SU-DHL-6 (cell line): ENCODE results near the gene MRPS27.

Source experiments
- H2AFZ ChIP-seq: fragments of 200-600 bp; sonication (generic); 2 replicates; pipeline ENCODE4 v1.6.1; 2014; ENCODE audit warnings: low read depth, mild to moderate bottlenecking, moderate library complexity, mixed read lengths, antibody characterized with exemption, low read length; ENCODE audit not compliant: severe bottlenecking
- H3F3A ChIP-seq: fragments of 200-600 bp; shearing (Covaris generic); 2 replicates; pipeline ENCODE4 v1.6.0; 2016; ENCODE audit warnings: antibody characterized with exemption, mild to moderate bottlenecking; ENCODE audit not compliant: insufficient read depth
- H3K27ac ChIP-seq: fragments of 200-600 bp; sonication (generic); 2 replicates; pipeline ENCODE4 v1.5.1; 2016; ENCODE audit warnings: low read depth, mild to moderate bottlenecking, low read length, moderate library complexity, mixed read lengths
- H3K27me3 ChIP-seq: fragments of 200-600 bp; sonication (generic), shearing (Covaris generic); 2 replicates; pipeline ENCODE4 v1.6.0; 2014; ENCODE audit warnings: mild to moderate bottlenecking, low read length
- H3K36me3 ChIP-seq: fragments of 200-600 bp; sonication (generic); 2 replicates; pipeline ENCODE4 v1.6.1; 2014; ENCODE audit warnings: mild to moderate bottlenecking, low read length, mixed read lengths
- H3K4me2 ChIP-seq: fragments of 300-600, 200-600 bp; shearing (Covaris generic), sonication (generic); 2 replicates; pipeline ENCODE4 v1.6.0; 2014; ENCODE audit warnings: low read length, low read depth, mild to moderate bottlenecking; ENCODE audit not compliant: poor library complexity, severe bottlenecking
- H3K4me3 ChIP-seq: fragments of 200-600 bp; sonication (generic); 2 replicates; pipeline ENCODE4 v1.5.1; 2014; ENCODE audit warnings: antibody characterized with exemption, low read length, mild to moderate bottlenecking, mixed read lengths; ENCODE audit not compliant: insufficient read depth, poor library complexity, severe bottlenecking
- H3K79me2 ChIP-seq: fragments of 200-600 bp; sonication (generic); 2 replicates; pipeline ENCODE4 v1.6.1; 2014; ENCODE audit warnings: mild to moderate bottlenecking, low read length, moderate library complexity; ENCODE audit not compliant: insufficient read depth
- H3K9ac ChIP-seq: fragments of 200-600 bp; sonication (generic); 2 replicates; pipeline ENCODE4 v1.7.0; 2014; ENCODE audit warnings: mild to moderate bottlenecking, low read length
- H3K9me2 ChIP-seq: fragments of 200-600 bp; sonication (generic); replicated peaks from 2 replicates; pipeline ENCODE4 v1.6.1; 2014; ENCODE audit warnings: low read length; ENCODE audit not compliant: insufficient read depth
- H3K9me3 ChIP-seq: fragments of 200-600 bp; sonication (generic); 2 replicates; pipeline ENCODE4 v1.6.1; 2014; ENCODE audit warnings: low read length, mixed read lengths; ENCODE audit not compliant: insufficient read depth
- H4K20me1 ChIP-seq: fragments of 200-600 bp; sonication (generic); 2 replicates; pipeline ENCODE4 v1.6.1; 2014; ENCODE audit warnings: low read depth, mild to moderate bottlenecking, antibody characterized with exemption, low read length, moderate library complexity, mixed read lengths
- EZH2phosphoT487 ChIP-seq: fragments of 200-600 bp; sonication (generic), shearing (Covaris generic); conservative IDR thresholded peaks from 2 replicates; pipeline ENCODE4 v1.6.1; 2018; ENCODE audit warnings: mild to moderate bottlenecking, antibody characterized with exemption, low read length, moderate library complexity, mixed read lengths
- TF ChIP-seq, protein P1 (sequence below): fragments of 200-600 bp; sonication (generic); IDR thresholded peaks from one replicate; pipeline ENCODE4 v1.5.1; 2017; ENCODE audit warnings: antibody characterized with exemption, mild to moderate bottlenecking, low read length, moderate library complexity; ENCODE audit not compliant: insufficient read depth, poor library complexity, severe bottlenecking

The MRPS27 gene

DNA sequence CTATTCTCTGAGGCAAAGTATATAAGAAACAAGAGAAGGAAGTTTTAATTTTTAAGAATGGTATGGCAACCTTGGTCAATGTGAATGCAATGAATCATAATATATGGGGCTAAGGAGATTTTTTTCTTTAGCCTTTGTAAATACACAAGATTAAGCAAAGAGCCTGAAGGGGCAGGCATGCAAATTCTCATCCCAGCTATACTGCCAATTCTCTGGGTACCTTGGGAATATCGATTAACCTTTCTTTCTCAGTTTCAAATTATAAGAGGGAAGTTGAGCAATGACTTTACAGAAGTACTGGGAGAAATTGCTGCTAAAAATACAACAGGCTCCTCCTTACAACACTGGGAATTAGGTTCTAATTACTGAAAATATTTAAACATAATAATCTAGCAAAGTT lies 97.5 kb downstream of the MRPS27 start:
- no peaks in the 10 kb centered on the region for H3K27me3 ChIP-seq
- H3F3A ChIP-seq, result no peaks in the 10 kb centered on the region
- H2AFZ ChIP-seq, result no peak overlapping the region
- H4K20me1 ChIP-seq, result no peaks in the 10 kb centered on the region
- H3K4me3 ChIP-seq, result no peak overlapping the region
- H3K27ac ChIP-seq, result no peak overlapping the region
- H3K9ac ChIP-seq, result no peak overlapping the region
- H3K9me3 ChIP-seq, result no peaks in the 10 kb centered on the region
- H3K36me3 ChIP-seq, result peaks cover 54% of the 10 kb centered on the region
- H3K4me2 ChIP-seq, result no peak overlapping the region
- H3K9me2 ChIP-seq, result no peaks in the 10 kb centered on the region
- TF ChIP-seq, protein P1, sequence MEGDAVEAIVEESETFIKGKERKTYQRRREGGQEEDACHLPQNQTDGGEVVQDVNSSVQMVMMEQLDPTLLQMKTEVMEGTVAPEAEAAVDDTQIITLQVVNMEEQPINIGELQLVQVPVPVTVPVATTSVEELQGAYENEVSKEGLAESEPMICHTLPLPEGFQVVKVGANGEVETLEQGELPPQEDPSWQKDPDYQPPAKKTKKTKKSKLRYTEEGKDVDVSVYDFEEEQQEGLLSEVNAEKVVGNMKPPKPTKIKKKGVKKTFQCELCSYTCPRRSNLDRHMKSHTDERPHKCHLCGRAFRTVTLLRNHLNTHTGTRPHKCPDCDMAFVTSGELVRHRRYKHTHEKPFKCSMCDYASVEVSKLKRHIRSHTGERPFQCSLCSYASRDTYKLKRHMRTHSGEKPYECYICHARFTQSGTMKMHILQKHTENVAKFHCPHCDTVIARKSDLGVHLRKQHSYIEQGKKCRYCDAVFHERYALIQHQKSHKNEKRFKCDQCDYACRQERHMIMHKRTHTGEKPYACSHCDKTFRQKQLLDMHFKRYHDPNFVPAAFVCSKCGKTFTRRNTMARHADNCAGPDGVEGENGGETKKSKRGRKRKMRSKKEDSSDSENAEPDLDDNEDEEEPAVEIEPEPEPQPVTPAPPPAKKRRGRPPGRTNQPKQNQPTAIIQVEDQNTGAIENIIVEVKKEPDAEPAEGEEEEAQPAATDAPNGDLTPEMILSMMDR, result no peak
- no peak for TF ChIP-seq EZH2phosphoT487
- H3K79me2 ChIP-seq, result no peaks in the 10 kb centered on the region

DNA sequence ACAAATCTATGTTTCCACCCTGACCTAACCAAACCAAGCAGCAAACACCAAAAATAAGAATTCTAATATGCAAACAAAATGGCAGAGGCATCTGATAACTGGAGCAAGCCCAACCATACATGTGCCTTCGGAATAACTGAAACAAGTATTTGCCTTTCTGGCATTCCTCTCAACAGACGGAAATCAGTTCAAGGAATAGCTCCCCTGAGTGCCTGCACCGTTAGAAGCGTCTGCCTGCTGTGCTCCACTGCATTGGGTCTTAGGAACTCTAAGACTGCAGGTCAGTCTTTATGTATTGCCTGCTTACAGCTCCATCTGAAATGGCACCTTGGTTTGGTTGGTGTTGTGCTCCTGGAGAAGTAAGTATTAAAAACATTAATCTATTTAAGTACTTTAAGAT lies 98.5 kb downstream of the MRPS27 start:
- no peak overlapping the region for H3K4me2 ChIP-seq
- no peaks in the 10 kb centered on the region for H3K9me3 ChIP-seq
- no peak overlapping the region for H3K4me3 ChIP-seq
- no peaks in the 10 kb centered on the region for H3K9me2 ChIP-seq
- TF ChIP-seq EZH2phosphoT487, result no peak
- TF ChIP-seq, protein P1, result no peak
- H3F3A ChIP-seq, result no peaks in the 10 kb centered on the region
- H2AFZ ChIP-seq, result no peak overlapping the region
- H3K79me2 ChIP-seq, result no peaks in the 10 kb centered on the region
- no peak overlapping the region for H3K9ac ChIP-seq
- H3K27me3 ChIP-seq, result no peaks in the 10 kb centered on the region
- no peak overlapping the region for H3K27ac ChIP-seq
- peaks cover 48% of the 10 kb centered on the region for H3K36me3 ChIP-seq
- H4K20me1 ChIP-seq, result no peaks in the 10 kb centered on the region

DNA sequence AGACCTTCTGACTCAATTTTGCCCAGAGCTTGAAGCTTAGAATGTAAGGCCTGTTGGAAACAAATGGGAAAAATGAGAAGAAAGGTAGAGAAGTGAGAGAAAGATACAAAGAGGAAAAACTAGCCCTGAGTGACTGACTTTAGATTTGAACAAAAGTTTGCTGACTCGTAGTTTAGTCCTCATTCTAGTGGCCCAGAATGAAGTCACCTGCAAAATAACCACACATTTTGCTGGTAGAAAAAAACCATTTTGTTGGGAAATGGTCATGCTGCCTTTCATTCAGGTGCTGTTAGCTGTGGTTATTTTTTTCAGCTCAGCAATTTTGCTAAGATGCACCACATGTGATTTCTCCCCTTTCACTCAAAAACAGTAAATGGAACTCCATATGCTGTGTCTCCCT lies 98.9 kb downstream of the MRPS27 start:
- Histone ChIP-seq H3K27me3 (no peaks in the 10 kb centered on the region), H3K27ac (no peak overlapping the region), H3K36me3 (peaks cover 44% of the 10 kb centered on the region), H2AFZ (no peak overlapping the region), H3F3A (no peaks in the 10 kb centered on the region), H3K9ac (no peak overlapping the region), H3K4me2 (no peak overlapping the region), H3K9me3 (no peaks in the 10 kb centered on the region), H3K9me2 (no peaks in the 10 kb centered on the region), H3K4me3 (no peak overlapping the region), H4K20me1 (no peaks in the 10 kb centered on the region), H3K79me2 (no peaks in the 10 kb centered on the region)
- TF ChIP-seq EZH2phosphoT487, result no peak
- TF ChIP-seq, protein P1, result no peak
